Measurements from ENCODE around the gene DAPK2. TPM values are rescaled to one million over a fixed set of nuclear protein-coding genes. Genes with fewer than 3 reads are reported as not detected.

The DAPK2 gene
- total RNA-seq, 1 donor from 2014 or later, result 31.8 TPM

GRCh38 chr15:63864186-63864585, 182.1 kb downstream of the DAPK2 start:
- intact Hi-C loops (cut with DNase I), result no loop called here
- no peak for DNase-seq (ENCODE audit: low spot score)

- intact Hi-C loops (cut with DNase I), result no loop called here
- no peak for DNase-seq (ENCODE audit: low spot score)
Observed at GRCh38 chr15:63861946-63862517, 184.3 kb downstream of the DAPK2 start.

- DNase-seq (ENCODE audit: low spot score), result no peak
- intact Hi-C loops (cut with DNase I), result no loop called here
Observed at GRCh38 chr15:63860555-63860954, 185.7 kb downstream of the DAPK2 start.

- DNase-seq (ENCODE audit: low spot score), result no peak
- intact Hi-C loops (cut with DNase I), result no loop called here
Observed at GRCh38 chr15:63860155-63860554, 186.1 kb downstream of the DAPK2 start.

GRCh38 chr15:63858881-63859280, 187.4 kb downstream of the DAPK2 start:
- intact Hi-C loops (cut with DNase I), result no loop called here
- no peak for DNase-seq (ENCODE audit: low spot score)

- intact Hi-C loops (cut with DNase I), result no loop called here
- DNase-seq (ENCODE audit: low spot score), result no peak
Observed at GRCh38 chr15:63858448-63858847, 187.8 kb downstream of the DAPK2 start.

GRCh38 chr15:63857461-63857856, 188.8 kb downstream of the DAPK2 start:
- intact Hi-C loops (cut with DNase I), result no loop called here
- DNase-seq (ENCODE audit: low spot score), result no peak

Small RNA genes within 50 kb of the gene (microRNA-seq; reads per million reads assigned to microRNA genes)
- not detected for gene MIR422A

Other genes with a start within 250 kb of the DAPK2 start
- gene HERC1, start 212.5 kb downstream of the DAPK2 start, total RNA-seq, result 94.9 TPM
- 46.9 TPM for gene CIAO2A, start 47.4 kb upstream of the DAPK2 start, total RNA-seq
- 111 TPM for gene SNX1, start 49.5 kb upstream of the DAPK2 start, total RNA-seq
- 1.5 TPM for gene SNX22, start 105.2 kb upstream of the DAPK2 start, total RNA-seq
- 121 TPM for gene PPIB, start 116.5 kb upstream of the DAPK2 start, total RNA-seq

Data from cardiac septum (tissue), 1 donor.